OCI-LY3 (cell line): ENCODE data around the gene TSPAN31.

Experiments
- CTCF ChIP-seq: fragments of 200-600, 300-600 bp; sonication (generic); IDR thresholded peaks from 2 replicates; pipeline ENCODE4 v1.5.1; 2014; ENCODE audit warnings: antibody characterized with exemption, low read length, low read depth
- EZH2phosphoT487 ChIP-seq: fragments of 200-600 bp; shearing (Covaris generic); IDR thresholded peaks from 2 replicates; pipeline ENCODE4 v1.6.1; 2018; ENCODE audit warnings: antibody characterized with exemption, mixed run types, low read depth

DNA sequence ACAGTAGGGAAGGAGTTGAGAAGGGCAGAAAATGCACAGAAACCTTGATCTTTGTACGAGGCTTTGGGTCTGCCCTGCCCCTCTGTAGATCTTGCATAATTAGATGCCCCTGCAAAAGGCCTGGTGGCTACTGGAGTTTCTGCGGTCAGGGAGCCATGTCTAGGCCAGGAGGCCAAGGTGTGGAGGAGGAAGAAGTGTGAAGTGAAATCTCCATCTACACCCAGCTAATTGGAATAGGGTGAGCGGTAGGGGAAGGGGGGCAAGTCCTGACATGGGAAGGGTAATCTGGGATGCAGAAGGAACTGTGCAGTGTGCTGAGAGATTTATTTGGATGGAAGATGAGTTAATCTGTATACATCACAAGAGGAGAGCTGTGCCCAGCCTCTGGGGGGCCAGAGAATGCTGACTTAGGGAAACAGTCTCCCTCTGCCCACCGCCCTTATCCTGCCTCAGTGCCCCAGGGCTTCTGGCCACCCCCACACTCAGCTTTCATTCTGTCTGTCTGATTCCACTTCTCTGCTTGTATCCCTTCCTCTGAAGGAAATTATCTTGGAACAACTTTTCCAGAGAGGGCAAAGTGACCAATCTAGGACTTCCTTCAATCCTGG, 16.7 kb downstream of the TSPAN31 start:
- no peak for TF ChIP-seq EZH2phosphoT487
- TF ChIP-seq CTCF: no peak
